H1 (cell line): ENCODE measurements around the gene ASPG. TPM values are rescaled to one million over a fixed set of nuclear protein-coding genes. Genes with fewer than 3 reads are reported as not detected.

Source experiments
- CTCF ChIA-PET: fragments of 300-600 bp; sonication (Branson Sonifier 250); formaldehyde crosslinking; loops from one replicate; lab custom pipeline; 2021; ENCODE audit not compliant: partially characterized antibody; lab: Charles Lee
- POLR2A ChIA-PET: fragments of 300-600 bp; sonication (Branson Sonifier 250); formaldehyde crosslinking; loops from one replicate; lab custom pipeline; 2021; ENCODE audit warnings: inconsistent platforms; ENCODE audit not compliant: partially characterized antibody; lab: Charles Lee
- DNase-seq, 2 experiments: peaks; one replicate each; pipeline versions ENCODE4 v3.0.0 to v3.0.0-alpha.2; 2010 to 2022; ENCODE audit warnings: low spot score in 2 of 2, low read depth in 1 of 2, mixed read lengths in 1 of 2
- FAIRE-seq: peaks from 2 replicates; lab custom pipeline; 2011; peaks lifted over from hg19 to GRCh38; lab: Jason Lieb, UNC
- H2AFZ ChIP-seq: 2 replicates; pipeline ENCODE4 v1.8.1; 2012; ENCODE audit warnings: low read length, inconsistent platforms
- H2AK5ac ChIP-seq: 2 replicates; pipeline ENCODE4 v1.6.1; 2013; ENCODE audit warnings: low read depth, low read length
- H2BK120ac ChIP-seq: replicated peaks from 2 replicates; pipeline ENCODE3; 2013; ENCODE audit warnings: low read depth, low read length, inconsistent platforms
- H2BK12ac ChIP-seq: 2 replicates; pipeline ENCODE4 v1.6.1; 2013; ENCODE audit warnings: low read depth, low read length
- H2BK15ac ChIP-seq: 2 replicates; pipeline ENCODE4 v1.6.1; 2013; ENCODE audit warnings: low read length
- H2BK20ac ChIP-seq: 2 replicates; pipeline ENCODE4 v1.6.1; 2013; ENCODE audit warnings: low read length
- H2BK5ac ChIP-seq: 2 replicates; pipeline ENCODE4 v1.6.1; 2013; ENCODE audit warnings: low read depth, low read length
- H3K14ac ChIP-seq: 2 replicates; pipeline ENCODE4 v1.6.1; 2013; ENCODE audit warnings: inconsistent platforms; ENCODE audit not compliant: insufficient read length
- H3K18ac ChIP-seq: 2 replicates; pipeline ENCODE4 v1.6.1; 2013; ENCODE audit warnings: low read length; ENCODE audit errors: extremely low read depth
- H3K23ac ChIP-seq: 2 replicates; pipeline ENCODE4 v1.6.1; 2013; ENCODE audit warnings: inconsistent platforms; ENCODE audit not compliant: insufficient read length
- H3K23me2 ChIP-seq: 2 replicates; pipeline ENCODE4 v1.6.1; 2013; ENCODE audit warnings: low read depth, low read length
- H3K27ac ChIP-seq: 2 replicates; pipeline ENCODE4 v1.6.1; 2011; ENCODE audit warnings: low read depth, low read length, inconsistent platforms
- H3K27me3 ChIP-seq, 4 experiments: replicated peaks in 1 of 4; 1 replicate in 1 of 4; 2 replicates in 3 of 4; pipeline versions ENCODE4 v1.6.1 to v1.8.1; 2011 to 2013; ENCODE audit warnings: low read length in 3 of 4, mild to moderate bottlenecking in 3 of 4, inconsistent platforms in 2 of 4, mixed read lengths in 2 of 4, moderate library complexity in 1 of 4; ENCODE audit not compliant: control insufficient read depth in 3 of 4, insufficient read depth in 3 of 4; ENCODE audit errors: extremely low read depth in 1 of 4
- H3K36me3 ChIP-seq, 4 experiments: 2 replicates each; pipeline versions ENCODE4 v1.6.1 to v1.8.1; 2011 to 2013; ENCODE audit warnings: mild to moderate bottlenecking in 4 of 4, low read length in 3 of 4, moderate library complexity in 2 of 4, control low read depth in 1 of 4, inconsistent platforms in 1 of 4; ENCODE audit not compliant: insufficient read depth in 4 of 4, control insufficient read depth in 2 of 4
- H3K4ac ChIP-seq: replicated peaks from 2 replicates; pipeline ENCODE3; 2013; ENCODE audit warnings: low read length, low read depth, mixed read lengths, inconsistent platforms; ENCODE audit not compliant: insufficient read length
- H3K4me1 ChIP-seq, 4 experiments: replicated peaks in 1 of 4; 1 replicate in 1 of 4; 2 replicates in 3 of 4; pipeline versions ENCODE4 v1.6.1 to v1.8.1; 2011 to 2013; ENCODE audit warnings: low read length in 3 of 4, inconsistent platforms in 2 of 4, mixed read lengths in 1 of 4; ENCODE audit not compliant: insufficient read depth in 4 of 4, control insufficient read depth in 3 of 4
- H3K4me2 ChIP-seq, 2 experiments: 2 replicates each; pipeline versions ENCODE4 v1.6.1 to v1.8.1; 2011 to 2013; ENCODE audit warnings: low read depth in 2 of 2, low read length in 2 of 2, control low read depth in 1 of 2, inconsistent platforms in 1 of 2, mild to moderate bottlenecking in 1 of 2; ENCODE audit not compliant: insufficient read depth in 1 of 2
- H3K4me3 ChIP-seq, 4 experiments: fragments of 200-600, 300-600 bp in 1 of 4; sonication (generic), shearing (Covaris generic), sonication (Bioruptor Twin) in 1 of 4; 2 replicates each; pipeline versions ENCODE4 v1.5.1 to v1.8.1; 2011 to 2016; ENCODE audit warnings: low read length in 4 of 4, low read depth in 3 of 4, control low read depth in 2 of 4, inconsistent platforms in 2 of 4, mild to moderate bottlenecking in 2 of 4, mixed read lengths in 1 of 4, moderate library complexity in 1 of 4; ENCODE audit not compliant: insufficient read depth in 2 of 4; ENCODE audit errors: extremely low read depth in 1 of 4
- H3K56ac ChIP-seq: replicated peaks from 2 replicates; pipeline ENCODE3; 2013; ENCODE audit warnings: low read depth, mild to moderate bottlenecking, mixed read lengths, low read length, inconsistent platforms; ENCODE audit not compliant: insufficient read length
- H3K79me1 ChIP-seq: 2 replicates; pipeline ENCODE4 v1.6.1; 2013; ENCODE audit warnings: low read depth, low read length, control low read depth
- H3K79me2 ChIP-seq, 2 experiments: 2 replicates each; pipeline versions ENCODE4 v1.6.1 to v1.8.1; 2012 to 2013; ENCODE audit warnings: low read length in 2 of 2, mild to moderate bottlenecking in 2 of 2, inconsistent platforms in 1 of 2; ENCODE audit not compliant: insufficient read depth in 2 of 2, control insufficient read depth in 1 of 2
- H3K9ac ChIP-seq, 4 experiments: replicated peaks in 1 of 4; 1 replicate in 1 of 4; 2 replicates in 3 of 4; pipeline versions ENCODE4 v1.6.1 to v1.8.1; 2011 to 2013; ENCODE audit warnings: low read depth in 3 of 4, low read length in 3 of 4, control low read depth in 2 of 4, mild to moderate bottlenecking in 2 of 4, moderate library complexity in 2 of 4, inconsistent platforms in 1 of 4; ENCODE audit errors: extremely low read depth in 1 of 4
- H3K9me3 ChIP-seq, 2 experiments: 2 replicates each; pipeline versions ENCODE4 v1.6.1 to v1.8.1; 2012 to 2013; ENCODE audit warnings: mild to moderate bottlenecking in 2 of 2, moderate library complexity in 2 of 2, control low read depth in 1 of 2, inconsistent platforms in 1 of 2, low read depth in 1 of 2, low read length in 1 of 2, mixed read lengths in 1 of 2; ENCODE audit not compliant: insufficient read depth in 2 of 2
- H4K20me1 ChIP-seq, 2 experiments: replicated peaks in 1 of 2; 2 replicates each; pipeline versions ENCODE3 to v1.8.1; 2011 to 2013; ENCODE audit warnings: inconsistent platforms in 2 of 2, low read length in 2 of 2, mild to moderate bottlenecking in 1 of 2; ENCODE audit not compliant: insufficient read depth in 2 of 2, control insufficient read depth in 1 of 2
- H4K5ac ChIP-seq: 2 replicates; pipeline ENCODE4 v1.6.1; 2013; ENCODE audit warnings: low read length, low read depth, mixed read lengths, inconsistent platforms; ENCODE audit not compliant: insufficient read length
- H4K8ac ChIP-seq: 2 replicates; pipeline ENCODE4 v1.8.0; 2013; ENCODE audit warnings: mild to moderate bottlenecking, moderate library complexity, low read length, inconsistent platforms; ENCODE audit not compliant: insufficient read depth; ENCODE audit errors: extremely low read depth
- H4K91ac ChIP-seq: replicated peaks from 2 replicates; pipeline ENCODE3; 2013; ENCODE audit warnings: low read length, mixed read lengths, inconsistent platforms; ENCODE audit not compliant: insufficient read length
- CHD1 ChIP-seq: IDR thresholded peaks from 2 replicates; pipeline ENCODE4 v1.6.1; 2012; ENCODE audit warnings: low read depth, low read length, improper control_type of control experiment
- CREB1 ChIP-seq: IDR thresholded peaks from 2 replicates; pipeline ENCODE4 v1.6.1; 2012; ENCODE audit warnings: inconsistent platforms
- CTCF ChIP-seq, 3 experiments: IDR thresholded peaks; 1 replicate in 2 of 3; 2 replicates in 1 of 3; pipeline versions ENCODE4 v1.5.1 to v1.6.1; 2011; ENCODE audit warnings: low read length in 3 of 3, mild to moderate bottlenecking in 3 of 3, inconsistent platforms in 2 of 3, low read depth in 1 of 3, moderate library complexity in 1 of 3; ENCODE audit not compliant: insufficient read depth in 1 of 3; ENCODE audit errors: control extremely low read depth in 1 of 3
- KDM5A ChIP-seq: fragments of 200-600 bp; IDR thresholded peaks from 2 replicates; pipeline ENCODE4 v1.7.1; 2012; ENCODE audit warnings: mild to moderate bottlenecking, low read length, inconsistent platforms, mixed read lengths
- MAX ChIP-seq: IDR thresholded peaks from 2 replicates; pipeline ENCODE4 v1.6.1; 2012; ENCODE audit warnings: inconsistent platforms
- POLR2AphosphoS5 ChIP-seq: IDR thresholded peaks from 2 replicates; pipeline ENCODE4 v1.6.1; 2011; ENCODE audit warnings: low read depth, low read length
- RAD21 ChIP-seq, 2 experiments: IDR thresholded peaks in 1 of 2; conservative IDR thresholded peaks in 1 of 2; 2 replicates each; pipeline ENCODE4 v1.6.1; 2011; ENCODE audit warnings: low read depth in 2 of 2, low read length in 2 of 2, improper control_type of control experiment in 1 of 2, inconsistent platforms in 1 of 2, mild to moderate bottlenecking in 1 of 2, moderate library complexity in 1 of 2
- RNF2 ChIP-seq: fragments of 200-900, 300-1000 bp; sonication (generic); IDR thresholded peaks from 2 replicates; pipeline ENCODE4 v1.7.1; 2016; ENCODE audit warnings: borderline replicate concordance, low read depth, mild to moderate bottlenecking, antibody characterized with exemption, low read length; ENCODE audit not compliant: poor library complexity, severe bottlenecking; ENCODE audit errors: missing control alignments
- SP2 ChIP-seq: IDR thresholded peaks from 2 replicates; pipeline ENCODE4 v1.6.1; 2012; ENCODE audit warnings: mild to moderate bottlenecking, low read length, inconsistent platforms
- SRF ChIP-seq: IDR thresholded peaks from 2 replicates; pipeline ENCODE4 v1.6.1; 2011; ENCODE audit warnings: mild to moderate bottlenecking, low read depth, low read length, moderate library complexity
- SUZ12 ChIP-seq: fragments of 200-600 bp; sonication (generic); IDR thresholded peaks from 2 replicates; pipeline ENCODE4 v1.6.1; 2012; ENCODE audit warnings: mild to moderate bottlenecking, inconsistent platforms, low read length, moderate library complexity, mixed read lengths
- TEAD4 ChIP-seq: IDR thresholded peaks from 2 replicates; pipeline ENCODE4 v1.6.1; 2012; ENCODE audit warnings: low read depth, low read length, inconsistent platforms, mixed read lengths
- WGBS, 2 experiments: shearing (Covaris generic) in 1 of 2; methylation state at CpG; one replicate each; pipeline versions ENCODE4 v1.1.6 to v1.1.7; 2013 to 2015; ENCODE audit warnings: low lambda C conversion rate in 2 of 2, mixed read lengths in 2 of 2, inconsistent platforms in 1 of 2, low coverage in 1 of 2, missing lambda C conversion rate in 1 of 2; ENCODE audit not compliant: insufficient replicate concordance in 2 of 2, insufficient coverage in 1 of 2, insufficient read length in 1 of 2; ENCODE audit errors: extremely low coverage in 1 of 2, missing lambda C conversion rate in 1 of 2; 5-methylcytosine and 5-hydroxymethylcytosine counted together
- polyA plus RNA-seq, 7 experiments: library from polyadenylated mRNA; depleted of rRNA in 3 of 7; stranded (reverse) in 5 of 7; unstranded in 2 of 7; fragments of >200 nt in 5 of 7; fragments of 200-250 nt in 2 of 7; gene quantifications; 1 replicate in 5 of 7; 2 replicates in 1 of 7; 4 replicates in 1 of 7; pipeline versions ENCODE4 v1.2.1 to v1.2.3, GENCODE V29; 2011 to 2013; ENCODE audit warnings: missing spikeins in 2 of 7, mixed read lengths in 2 of 7
- total RNA-seq: library from RNA; stranded (reverse); fragmentation: NEBNext Ultra II Directional; extraction: Animal tissue kit (Norgen Biotek cat#: 25700); gene quantifications from 2 replicates; pipeline ENCODE4 v1.2.1, GENCODE V29; 2021

ASPG gene
- total and polyA plus RNA-seq, 2 of the 8 experiments (the other 6 are each of a cell fraction or from before 2014, with no cell fraction given): 0.34 to 0.59 TPM

GRCh38 chr14:104039214-104039613 is 46.3 kb upstream of the ASPG start:
- FAIRE-seq (no peak), DNase-seq (no peak)
- H3K14ac ChIP-seq: no peak overlapping the region
- H3K27ac ChIP-seq: no peak overlapping the region
- no peaks in the 10 kb centered on the region for H3K9me3 ChIP-seq
- H3K9ac ChIP-seq: no peak overlapping the region
- H3K23ac ChIP-seq: no peak overlapping the region
- H3K79me1 ChIP-seq: no peaks in the 10 kb centered on the region
- H3K27me3 ChIP-seq: no peaks in the 10 kb centered on the region
- H3K79me2 ChIP-seq: no peaks in the 10 kb centered on the region
- H2BK20ac ChIP-seq: no peak overlapping the region
- H2BK12ac ChIP-seq: no peak overlapping the region
- no peak overlapping the region for H3K18ac ChIP-seq
- H4K91ac ChIP-seq: no peak overlapping the region
- no peak overlapping the region for H2AFZ ChIP-seq
- no peak overlapping the region for H3K4me3 ChIP-seq
- H4K20me1 ChIP-seq: no peaks in the 10 kb centered on the region
- no peak overlapping the region for H4K8ac ChIP-seq
- no peak overlapping the region for H3K4ac ChIP-seq
- no peaks in the 10 kb centered on the region for H3K23me2 ChIP-seq
- no peak overlapping the region for H2AK5ac ChIP-seq
- POLR2A ChIA-PET: no interaction called here
- H2BK120ac ChIP-seq: no peak overlapping the region
- no peaks in the 10 kb centered on the region for H3K36me3 ChIP-seq
- 83% methylated on average over 5 of the region's 5 CpGs; no CpG with 5 or more reads in 1 of the 2 experiments for WGBS, 2 experiments
- no peak overlapping the region for H4K5ac ChIP-seq
- CTCF ChIA-PET: no interaction called here
- no peak overlapping the region for H2BK5ac ChIP-seq
- peaks cover 0 to 2% (median 0%) of the 10 kb centered on the region in 4 experiments; a peak in 2 of 7 replicates for H3K4me1 ChIP-seq
- H3K56ac ChIP-seq: no peak overlapping the region
- H3K4me2 ChIP-seq: no peak overlapping the region
- no peak overlapping the region for H2BK15ac ChIP-seq
- TF ChIP-seq POLR2AphosphoS5: no peak
- no peak for TF ChIP-seq CHD1
- TF ChIP-seq RNF2: no peak
- no peak for TF ChIP-seq CREB1
- TF ChIP-seq TEAD4: no peak
- TF ChIP-seq SP2: no peak
- TF ChIP-seq MAX: no peak
- TF ChIP-seq SUZ12: no peak
- no peak for TF ChIP-seq SRF
- no peak for TF ChIP-seq CTCF (IDR thresholded peaks at IDR 0.05; ENCODE audit: control extremely low read depth in 1 of 3, insufficient read depth in 1 of 3, low read depth in 1 of 3, low read length in 3 of 3)
- no peak for TF ChIP-seq RAD21 (IDR thresholded peaks at IDR 0.05 in 1 of 2, conservative IDR thresholded peaks at IDR 0.05 in 1 of 2; ENCODE audit: low read depth in 2 of 2, low read length in 2 of 2)
- TF ChIP-seq KDM5A: no peak
